CD4-positive, alpha-beta T cell treated with Interleukin-17A for 1 hour (primary cell): ENCODE results near the gene NSMF.

Experiments used
- DNase-seq: peaks from one replicate; pipeline ENCODE4 v3.0.0-alpha.2; 2020

Gene NSMF

GRCh38 chr9:137408651-137409405 is 50.3 kb downstream of the NSMF start:
- no peak for DNase-seq

- DNase-seq, result no peak
Observed at GRCh38 chr9:137407590-137408300, 51.4 kb downstream of the NSMF start.

- DNase-seq, result peak; percentile 67
Observed at GRCh38 chr9:137406876-137407589, 52.1 kb downstream of the NSMF start.

GRCh38 chr9:137406085-137406760 is 52.9 kb downstream of the NSMF start:
- DNase-seq, result no peak

GRCh38 chr9:137405677-137406081 is 53.5 kb downstream of the NSMF start:
- no peak for DNase-seq

- DNase-seq, result no peak
Observed at GRCh38 chr9:137404961-137405567, 54.1 kb downstream of the NSMF start.

- no peak for DNase-seq
Observed at GRCh38 chr9:137403269-137403668, 55.9 kb downstream of the NSMF start.

- no peak for DNase-seq
Observed at GRCh38 chr9:137402746-137403145, 56.4 kb downstream of the NSMF start.

GRCh38 chr9:137398561-137399468 is 60.3 kb downstream of the NSMF start:
- DNase-seq, result no peak

GRCh38 chr9:137397675-137398423 is 61.3 kb downstream of the NSMF start:
- no peak for DNase-seq
